Activated CD4-positive, CD25-positive, alpha-beta regulatory T cell treated with anti-CD3 and anti-CD28 coated beads, Interleukin-2, amount 50 U/mL, for 72 hours (primary cell): ENCODE measurements around the gene TMEM50A.
"Not testable (repeated sequence)": the region's sequence is repeated elsewhere in the genome, so short reads cannot be mapped to it uniquely, and the experiment has no call there.

Experiments
- DNase-seq: peaks from one replicate; pipeline ENCODE4 v3.0.0; 2021

TMEM50A gene

DNA sequence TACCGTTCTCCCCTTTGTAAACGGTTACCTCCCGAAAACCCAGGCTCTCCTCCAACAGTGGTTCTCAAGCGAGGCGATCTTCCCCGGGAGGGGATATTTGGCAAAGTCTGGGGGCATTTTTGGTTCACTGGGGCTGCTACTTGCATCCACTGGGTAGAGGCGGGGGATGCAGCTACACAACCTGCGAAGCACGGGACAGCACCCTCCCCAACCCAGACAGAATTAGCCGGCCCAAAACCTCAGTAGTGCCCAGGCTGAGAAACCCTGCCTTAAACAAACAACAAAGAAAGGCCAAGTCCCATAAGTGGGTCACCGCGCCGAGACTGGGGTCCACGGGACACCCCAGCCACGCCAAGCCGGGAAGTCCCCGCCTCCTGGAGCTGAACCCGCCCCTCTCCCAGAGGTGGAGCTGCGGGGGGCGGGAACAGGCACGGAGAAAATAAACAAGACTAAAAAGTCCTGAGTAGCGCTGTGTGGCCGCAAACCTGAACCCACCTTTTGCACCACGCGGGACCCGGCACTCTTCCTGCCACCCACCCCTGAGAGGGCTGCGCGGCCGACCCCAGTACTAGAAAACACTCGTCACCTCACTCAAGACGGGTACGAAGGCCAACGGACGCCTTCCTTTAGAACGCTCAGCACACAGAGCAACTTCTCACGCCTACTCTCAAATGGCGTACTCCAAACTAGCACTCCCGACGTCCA, 499 bp upstream of the TMEM50A start:
- not testable (repeated sequence) for DNase-seq

DNA sequence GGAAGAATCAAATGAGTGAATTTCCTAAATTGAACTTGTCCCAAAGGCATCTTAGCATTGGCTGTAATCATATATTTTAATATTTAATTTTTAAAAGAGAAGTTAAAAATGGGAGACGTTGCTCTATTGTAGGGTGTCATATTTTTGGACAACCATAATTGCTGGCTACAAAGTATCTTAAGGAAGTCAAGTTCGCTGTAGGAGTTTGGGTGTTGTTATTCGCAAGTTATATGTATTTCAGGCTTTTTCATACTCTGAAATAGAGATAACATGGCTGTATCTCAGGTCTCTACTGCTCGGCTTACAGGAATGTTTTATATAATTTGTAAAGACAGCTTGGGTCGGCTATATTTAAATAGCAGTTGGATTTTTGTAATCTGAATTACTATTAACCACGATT, 852 bp downstream of the TMEM50A start:
- DNase-seq = no peak

DNA sequence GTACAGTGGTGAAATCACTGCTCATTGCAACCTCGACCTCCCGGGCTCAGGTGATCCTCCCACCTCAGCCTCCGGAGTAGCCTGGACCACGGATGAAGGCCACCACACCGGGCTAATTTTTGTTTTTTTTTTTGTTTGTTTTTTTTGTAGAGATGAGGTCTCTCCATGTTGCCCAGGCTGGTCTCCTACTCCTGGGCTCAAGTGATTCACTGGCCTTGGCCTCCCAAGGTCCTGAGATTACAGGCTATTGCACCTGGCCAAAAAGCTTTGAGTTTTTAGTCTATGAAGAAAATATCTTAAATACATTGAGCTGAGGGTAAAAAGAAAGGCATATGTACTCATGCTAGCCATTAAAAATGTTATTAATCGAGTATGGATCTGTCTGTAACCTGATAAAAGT, 3.6 kb downstream of the TMEM50A start:
- no peak for DNase-seq

DNA sequence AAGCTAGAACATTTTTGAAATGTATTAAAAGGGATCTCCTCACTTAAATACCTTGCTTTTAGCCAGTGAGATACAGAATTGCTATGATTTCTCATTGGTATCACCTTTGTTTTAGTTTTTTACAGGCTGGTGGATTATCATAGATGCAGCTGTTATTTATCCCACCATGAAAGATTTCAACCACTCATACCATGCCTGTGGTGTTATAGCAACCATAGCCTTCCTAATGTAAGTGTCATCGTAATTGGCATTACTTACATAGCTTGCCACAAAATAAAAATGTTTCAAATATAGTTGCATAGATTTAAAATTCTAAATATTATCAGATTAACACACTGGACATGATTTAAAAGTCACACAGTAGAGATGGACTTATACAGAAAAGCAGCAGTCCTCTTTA, 4.7 kb downstream of the TMEM50A start:
- no peak for DNase-seq

DNA sequence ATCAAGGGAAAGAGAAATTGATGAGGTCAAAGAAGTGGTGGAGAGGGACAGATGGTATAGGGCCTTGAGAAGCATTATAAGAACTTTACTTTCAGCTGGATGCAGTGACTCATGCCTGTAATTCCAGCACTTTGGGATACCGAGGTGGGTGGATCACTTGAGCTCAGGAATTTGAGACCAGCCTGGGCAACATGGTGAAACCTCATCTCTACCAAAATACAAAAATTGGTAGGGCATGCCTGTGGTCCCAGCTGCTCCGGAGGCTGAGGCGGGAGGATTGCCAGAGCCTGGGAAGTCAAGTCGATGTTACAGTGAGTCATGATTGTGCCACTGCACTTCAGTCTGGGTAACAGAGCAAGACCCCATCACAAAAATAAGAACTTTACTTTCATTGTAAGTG, 5.7 kb downstream of the TMEM50A start:
- no peak for DNase-seq

DNA sequence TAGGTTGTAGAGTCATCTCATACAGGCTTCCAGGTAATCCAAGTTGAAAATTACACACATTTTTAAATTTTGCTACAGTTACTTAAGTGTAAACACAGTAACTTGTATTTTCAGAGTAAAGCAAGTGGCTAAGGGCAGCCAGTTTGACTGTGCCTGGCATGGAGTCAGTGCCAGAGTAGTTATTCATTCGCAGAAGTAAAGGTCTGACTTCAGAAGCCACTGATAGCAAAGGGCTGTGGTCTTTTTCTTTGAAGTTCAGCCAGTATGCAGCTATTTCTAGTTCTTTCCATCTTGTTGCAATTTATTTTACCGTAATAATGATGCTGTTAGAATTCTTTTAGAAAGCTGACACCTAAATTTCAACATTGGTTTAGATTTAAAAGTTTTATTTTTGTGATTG, 9.4 kb downstream of the TMEM50A start:
- no peak for DNase-seq

DNA sequence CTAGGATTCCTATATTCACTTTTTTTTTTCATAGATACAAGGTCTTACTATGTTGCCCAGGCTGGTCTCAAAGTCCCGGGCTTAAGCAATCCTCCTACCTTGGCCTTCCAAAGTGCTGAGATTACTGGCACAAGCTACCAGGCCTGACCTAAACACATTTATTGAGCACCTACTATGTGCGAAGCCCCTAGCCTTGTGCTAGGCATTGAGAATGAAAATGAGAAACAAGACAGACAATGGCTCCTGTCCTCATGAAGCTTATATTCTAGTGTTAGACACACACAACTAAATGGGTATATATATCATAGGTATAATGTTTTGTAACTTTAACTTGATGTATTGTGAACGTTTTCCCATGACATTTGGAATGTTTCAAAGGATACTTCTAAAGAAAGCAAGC, 11.5 kb downstream of the TMEM50A start:
- no peak for DNase-seq

DNA sequence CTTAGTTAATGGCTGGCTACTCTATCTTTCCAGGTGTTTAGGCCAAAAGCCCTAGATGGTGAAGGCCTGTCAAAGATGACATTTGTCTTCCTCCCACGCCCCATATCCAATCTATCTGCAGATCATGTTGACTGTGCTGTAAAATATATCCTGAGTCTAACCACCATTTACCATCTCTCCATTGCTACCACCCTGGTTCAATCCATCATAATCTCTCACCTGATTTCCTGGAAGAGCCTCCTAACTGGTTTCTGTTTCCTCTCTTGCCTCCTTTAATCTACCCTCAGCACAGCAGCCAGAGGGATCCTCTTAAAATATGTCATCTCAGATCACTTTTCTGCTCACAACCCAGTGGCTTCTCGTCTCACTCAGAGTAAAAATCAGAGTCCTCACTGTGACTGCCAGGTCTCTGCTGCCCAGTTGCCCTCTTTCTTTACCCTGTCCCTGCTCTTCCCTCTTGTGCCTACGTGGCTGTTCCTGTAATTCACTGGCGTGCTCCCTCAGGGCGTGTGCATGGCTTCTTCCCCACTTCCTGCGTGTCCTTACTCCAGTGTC, 17.8 kb downstream of the TMEM50A start:
- no peak for DNase-seq

DNA sequence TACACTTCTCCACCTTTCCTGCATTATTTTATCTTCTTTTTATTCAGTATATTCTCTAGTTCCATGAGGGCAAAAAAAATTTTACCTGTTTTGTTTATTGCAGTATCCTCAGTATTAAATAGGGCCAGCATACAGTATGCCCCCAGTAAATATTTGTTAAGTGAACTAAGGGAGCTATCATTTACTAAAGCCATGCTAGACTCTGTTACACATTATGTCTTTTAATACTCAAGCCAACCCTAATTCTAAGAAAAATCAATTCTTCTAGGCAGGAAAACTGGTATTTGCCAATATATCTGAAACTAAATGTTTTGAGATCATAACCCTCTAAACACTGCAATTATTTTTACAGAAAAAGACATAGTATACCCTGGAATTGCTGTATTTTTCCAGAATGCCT, 18.3 kb downstream of the TMEM50A start:
- no peak for DNase-seq

DNA sequence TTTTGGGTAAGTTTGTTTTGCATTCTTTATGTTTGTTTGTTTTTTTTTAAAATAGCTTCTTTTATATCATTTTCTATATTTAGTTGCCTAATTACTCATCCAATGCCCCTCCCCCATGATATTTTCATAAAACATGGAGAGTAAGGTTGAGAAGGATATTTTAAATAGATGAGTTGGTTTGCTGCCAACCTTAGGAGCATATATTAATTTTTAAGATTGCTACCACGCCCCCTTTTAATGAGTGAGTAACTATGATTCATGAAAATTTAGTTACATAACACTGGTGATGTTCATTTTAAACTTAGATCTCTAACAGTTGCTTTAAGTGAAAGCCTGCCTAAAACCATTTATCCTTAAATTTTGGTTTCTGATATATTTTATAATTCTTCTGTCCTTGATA, 18.7 kb downstream of the TMEM50A start:
- no peak for DNase-seq

DNA sequence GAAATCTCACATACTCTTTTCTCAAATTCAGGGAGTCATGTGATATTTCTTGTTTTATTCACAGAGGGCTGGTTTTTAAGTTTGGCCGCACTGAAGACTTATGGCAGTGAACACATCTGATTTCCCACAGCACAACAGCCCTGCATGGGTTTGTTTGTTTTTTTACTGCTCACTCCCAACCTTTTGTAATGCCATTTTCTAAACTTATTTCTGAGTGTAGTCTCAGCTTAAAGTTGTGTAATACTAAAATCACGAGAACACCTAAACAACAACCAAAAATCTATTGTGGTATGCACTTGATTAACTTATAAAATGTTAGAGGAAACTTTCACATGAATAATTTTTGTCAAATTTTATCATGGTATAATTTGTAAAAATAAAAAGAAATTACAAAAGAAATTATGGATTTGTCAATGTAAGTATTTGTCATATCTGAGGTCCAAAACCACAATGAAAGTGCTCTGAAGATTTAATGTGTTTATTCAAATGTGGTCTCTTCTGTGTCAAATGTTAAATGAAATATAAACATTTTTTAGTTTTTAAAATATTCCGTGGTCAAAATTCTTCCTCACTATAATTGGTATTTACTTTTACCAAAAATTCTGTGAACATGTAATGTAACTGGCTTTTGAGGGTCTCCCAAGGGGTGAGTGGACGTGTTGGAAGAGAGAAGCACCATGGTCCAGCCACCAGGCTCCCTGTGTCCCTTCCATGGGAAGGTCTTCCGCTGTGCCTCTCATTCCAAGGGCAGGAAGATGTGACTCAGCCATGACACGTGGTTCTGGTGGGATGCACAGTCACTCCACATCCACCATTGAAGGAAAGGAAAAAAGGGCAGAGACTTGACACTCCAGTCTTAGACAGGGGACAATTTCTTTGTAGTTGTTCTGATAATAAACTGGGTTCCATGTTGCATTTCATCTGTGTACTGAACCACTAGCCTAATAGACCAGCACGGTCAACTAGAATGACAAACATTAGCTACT, 22.8 kb downstream of the TMEM50A start:
- DNase-seq = no peak

DNA sequence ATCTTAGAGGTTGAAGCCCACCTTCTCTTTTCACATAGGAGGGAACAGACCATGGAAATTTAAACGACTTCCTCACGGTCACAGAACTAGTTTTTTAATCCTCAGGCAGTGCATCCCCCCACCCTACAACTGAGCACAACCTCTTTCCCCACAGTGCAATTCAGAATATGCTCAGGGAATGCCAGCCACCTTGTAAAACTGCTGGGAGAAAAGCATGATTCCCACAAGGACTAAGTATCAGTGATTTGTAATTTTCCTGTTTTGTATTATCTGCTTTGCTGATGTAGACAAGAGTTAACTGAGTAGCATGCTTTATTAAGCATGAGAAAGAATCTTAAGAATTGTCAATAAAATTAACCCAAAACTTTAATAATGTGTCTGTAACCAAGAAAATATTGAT, 23.8 kb downstream of the TMEM50A start:
- no peak for DNase-seq

DNA sequence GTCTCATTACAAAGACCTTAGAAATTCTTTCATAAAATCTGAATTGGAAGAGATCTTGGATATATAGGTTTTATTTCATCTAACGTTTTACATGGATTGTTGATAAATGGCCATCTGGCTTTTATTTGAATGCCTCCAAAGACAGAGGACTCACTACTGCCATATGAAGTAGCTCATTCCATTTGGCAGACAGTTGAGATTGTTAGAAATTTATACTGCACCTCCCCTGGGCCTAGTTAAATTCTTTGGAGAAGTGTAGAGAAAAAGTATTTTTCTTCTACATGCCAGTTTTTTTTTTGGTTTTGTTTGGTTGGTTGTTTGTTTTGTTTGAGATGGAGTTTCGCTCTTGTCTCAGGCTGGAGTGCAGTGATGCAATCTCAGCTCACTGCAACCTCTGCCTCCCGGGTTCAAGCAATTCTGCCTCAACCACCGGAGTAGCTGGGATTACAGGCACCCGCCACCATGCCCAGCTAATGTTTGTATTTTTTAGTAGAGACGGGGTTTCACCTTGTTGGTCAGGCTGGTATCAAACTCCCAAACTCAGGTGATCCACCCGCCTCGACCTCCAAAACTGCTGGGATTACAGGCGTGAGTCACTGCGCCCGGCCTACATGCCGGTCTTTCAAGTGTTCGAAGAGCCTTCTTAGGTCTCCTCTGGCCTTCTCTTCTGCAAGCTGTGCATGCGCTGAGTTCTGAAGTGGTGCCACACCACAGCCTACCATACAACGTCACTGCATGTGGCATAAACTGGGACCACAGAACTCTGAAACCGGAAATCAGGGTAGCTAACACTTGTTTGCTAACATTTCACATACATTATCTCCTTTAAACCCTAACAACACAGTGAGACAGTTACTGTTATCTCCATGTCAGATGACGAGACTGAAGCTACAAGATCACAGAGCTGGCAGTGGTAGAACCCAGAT, 24.8 kb downstream of the TMEM50A start:
- DNase-seq = not testable (repeated sequence)

DNA sequence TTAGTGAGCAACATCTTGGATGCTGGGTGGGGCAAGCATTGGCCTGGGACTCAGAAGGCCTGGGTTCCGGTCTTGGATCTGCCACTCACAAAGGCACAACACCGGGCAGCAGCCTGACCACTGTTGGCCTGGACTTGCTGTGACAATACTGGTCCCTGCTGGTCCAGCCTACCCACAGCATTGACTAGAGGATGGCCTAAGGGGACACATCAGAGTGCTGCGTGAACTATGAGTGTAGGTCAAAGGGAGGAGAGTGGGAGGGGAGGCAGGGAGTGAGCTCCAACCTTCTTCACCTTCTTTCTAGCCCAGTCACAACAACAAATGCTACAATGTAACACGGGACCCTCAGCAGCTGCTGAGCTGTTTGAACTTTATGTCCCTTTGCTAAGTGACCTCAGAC, 31.1 kb downstream of the TMEM50A start:
- DNase-seq = no peak

DNA sequence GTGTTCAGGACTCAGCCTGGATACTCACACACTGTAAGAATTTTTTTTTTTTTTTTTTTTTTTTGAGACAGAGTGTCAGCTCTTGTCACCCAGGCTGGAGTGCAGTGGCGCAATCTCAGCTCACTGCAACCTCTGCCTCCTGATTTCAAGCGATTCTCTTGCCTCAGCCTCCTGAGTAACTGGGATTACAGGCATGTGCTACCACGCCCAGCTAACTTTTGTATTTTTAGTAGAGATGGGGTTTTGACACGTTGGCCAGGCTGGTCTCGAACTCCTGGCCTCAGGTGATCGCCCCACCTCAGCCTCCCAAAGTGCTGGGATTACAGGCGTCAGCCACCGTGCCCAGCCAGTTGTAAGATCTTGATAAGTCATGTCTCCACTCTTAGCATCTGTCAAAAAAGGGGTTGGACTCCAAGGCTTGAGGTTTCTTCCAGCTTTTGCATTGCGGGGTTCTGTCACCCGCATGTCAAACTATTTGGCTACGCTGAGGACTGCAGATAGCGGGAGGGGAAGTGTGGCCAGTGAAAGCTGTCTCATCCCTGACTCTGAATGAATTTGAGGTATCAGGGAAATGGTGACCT, 31.6 kb downstream of the TMEM50A start:
- not testable (repeated sequence) for DNase-seq

DNA sequence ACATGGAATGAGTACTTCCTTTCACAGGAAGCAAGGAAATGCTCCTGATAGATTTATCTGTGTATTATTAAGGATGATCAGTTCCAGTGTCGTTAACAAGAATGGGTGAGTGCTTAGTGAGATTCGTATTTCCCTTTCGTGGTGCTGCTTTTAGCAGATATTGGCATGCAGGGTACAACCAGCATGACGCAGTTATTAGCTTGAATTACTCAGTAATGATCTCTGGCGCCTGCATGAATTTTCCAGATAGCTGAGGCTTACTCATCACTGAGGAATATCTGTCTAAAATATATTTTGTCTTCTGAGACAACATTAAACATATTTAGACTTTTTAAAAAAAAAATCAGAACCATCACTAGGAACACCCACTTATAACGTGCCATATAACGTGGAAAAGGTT, 33.6 kb downstream of the TMEM50A start:
- DNase-seq = not testable (repeated sequence)

DNA sequence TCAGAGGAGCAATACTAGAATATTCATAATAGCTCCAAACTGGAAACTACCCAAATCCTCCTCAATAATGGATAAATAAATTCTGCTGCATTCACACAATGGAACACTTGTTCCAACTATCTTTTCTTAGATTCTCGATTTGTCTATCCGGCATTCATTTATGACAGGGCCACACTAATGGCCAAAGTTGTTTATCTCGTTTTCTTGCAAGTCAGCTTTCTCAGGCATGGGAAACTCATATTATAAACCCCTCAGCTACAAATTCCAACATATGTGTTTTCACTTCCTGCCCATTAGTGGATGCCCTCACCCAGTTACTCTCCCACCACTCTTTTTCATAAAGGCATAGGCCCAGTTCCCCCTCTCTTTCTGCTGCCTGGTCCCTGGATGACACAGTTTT, 40.2 kb downstream of the TMEM50A start:
- DNase-seq = not testable (repeated sequence)

DNA sequence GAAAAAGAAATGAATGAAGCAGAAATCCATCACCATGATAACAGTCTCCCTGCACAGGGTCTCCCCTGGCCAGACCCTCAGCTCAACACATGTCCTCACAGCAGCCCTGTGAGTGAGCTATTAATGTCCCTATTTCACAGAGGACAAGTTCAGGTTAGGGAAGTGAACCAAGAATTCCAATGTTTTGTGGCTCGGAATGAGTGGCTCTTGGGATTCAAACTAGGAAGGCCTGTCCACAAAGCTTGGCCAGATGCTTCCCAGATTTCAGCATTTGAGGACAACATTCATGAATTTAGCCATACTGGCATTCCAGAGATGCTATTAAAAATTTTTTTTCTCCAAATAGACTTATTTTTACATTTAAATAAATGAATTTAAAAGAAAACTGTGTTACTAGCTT, 44.4 kb downstream of the TMEM50A start:
- not testable (repeated sequence) for DNase-seq

DNA sequence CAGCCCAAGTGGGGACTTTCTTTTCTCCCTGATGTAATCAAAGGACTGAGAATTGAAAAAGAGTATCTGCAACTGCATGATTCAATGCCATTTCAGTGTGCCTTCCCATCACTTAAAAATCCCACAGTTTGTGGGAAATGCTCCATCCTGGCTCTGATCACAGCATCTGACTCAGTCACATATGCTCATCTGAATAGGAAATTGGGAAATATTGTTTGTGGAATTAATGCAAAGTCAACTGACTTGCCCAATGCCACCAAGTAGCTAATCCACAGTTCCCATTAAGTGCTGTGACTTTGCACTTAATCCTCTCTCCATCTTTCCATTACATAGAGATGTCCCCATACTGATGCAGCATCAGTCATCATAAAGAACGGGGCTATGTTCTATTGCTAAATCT, 45.0 kb downstream of the TMEM50A start:
- not testable (repeated sequence) for DNase-seq

DNA sequence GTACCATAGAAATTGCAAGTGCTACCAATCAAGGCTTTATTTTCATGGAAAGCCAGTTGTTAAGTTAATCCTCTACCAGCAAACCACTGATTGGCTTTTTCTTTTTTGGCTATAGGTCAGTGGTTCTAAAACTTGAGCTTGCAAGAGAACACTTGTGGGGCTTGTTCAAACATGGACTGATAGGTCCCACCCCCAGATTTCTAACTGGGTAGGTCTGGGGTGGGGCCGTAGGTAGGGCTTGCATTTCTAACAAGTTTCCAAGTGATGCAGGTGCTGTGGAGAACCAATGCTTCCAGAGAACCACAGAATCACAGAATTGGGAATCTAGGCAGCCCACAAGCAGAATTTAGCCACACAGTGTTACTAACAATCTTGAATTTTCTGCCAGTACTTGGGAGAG, 45.7 kb downstream of the TMEM50A start:
- not testable (repeated sequence) for DNase-seq

DNA sequence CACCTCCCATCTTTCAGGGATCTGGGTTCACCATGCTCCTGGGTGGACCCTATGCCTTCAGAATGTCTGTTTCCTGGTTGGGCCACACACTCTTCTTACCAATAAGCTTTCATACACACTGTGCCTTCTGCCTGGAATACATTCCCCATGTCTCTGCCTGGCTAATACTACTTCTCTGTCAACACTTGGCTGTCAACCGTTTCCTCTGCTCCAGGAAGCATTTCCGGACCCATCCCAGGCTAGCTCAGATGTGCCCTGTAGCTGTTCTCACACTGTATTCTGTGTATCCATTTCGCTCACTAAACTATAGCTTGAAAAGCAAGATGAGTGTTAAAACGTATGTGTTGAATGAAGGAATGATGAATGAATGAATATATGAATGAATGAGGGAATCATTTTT, 49.0 kb downstream of the TMEM50A start:
- DNase-seq = not testable (repeated sequence)

DNA sequence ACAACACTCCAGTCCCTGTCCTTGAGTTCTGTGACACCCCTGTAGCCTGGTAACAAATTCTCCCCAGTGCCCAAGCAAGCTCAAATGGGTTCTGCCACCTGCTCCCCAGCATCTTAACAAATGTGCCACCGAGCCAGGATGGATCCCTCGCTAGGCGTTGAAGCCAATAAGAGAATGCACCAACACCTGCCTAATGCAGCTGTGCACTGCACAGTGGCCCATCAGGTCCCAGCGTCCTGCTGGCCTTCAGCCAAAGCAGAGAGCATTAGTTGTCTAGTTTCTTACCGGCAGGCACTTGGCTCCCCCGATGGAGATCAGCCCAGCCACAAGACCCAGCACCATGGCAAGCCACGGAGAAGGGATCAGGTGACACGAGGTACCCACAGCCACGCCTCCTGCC, 50.6 kb downstream of the TMEM50A start:
- DNase-seq = not testable (repeated sequence)
